ENCODE data around the gene ZNF362. TPM values are rescaled to one million over a fixed set of nuclear protein-coding genes. Genes with fewer than 3 reads are reported as not detected.
A peak's percentile ranks its signal among the peaks of the same experiment; 100 is the strongest.

The ZNF362 gene
- total RNA-seq, 2 donors from 2014 or later: 27.4 to 41.5 TPM

- no peak overlapping the region for H3K27ac Mint-ChIP-seq
- no peak overlapping the region for H3K27ac ChIP-seq (ENCODE audit: low read depth, low read length)
- peaks cover 66% of the 10 kb centered on the region for H3K36me3 ChIP-seq (ENCODE audit: control insufficient read depth, insufficient read depth, low read length)
- no peak for TF ChIP-seq CTCF (conservative IDR thresholded peaks at IDR 0.05)
- H3K36me3 Mint-ChIP-seq (ENCODE audit: low read depth): peaks cover 69% of the 10 kb centered on the region
- no peak for DNase-seq
- H3K4me3 ChIP-seq (ENCODE audit: low read length): no peak overlapping the region
- H3K9me3 Mint-ChIP-seq: no peaks in the 10 kb centered on the region
- 83 to 99% methylated on average over 5 of the region's 5 CpGs for WGBS, 2 experiments (ENCODE audit: insufficient coverage in 1 of 2, insufficient read length in 1 of 2)
- H3K27me3 Mint-ChIP-seq (ENCODE audit: insufficient read depth): peaks cover 40% of the 10 kb centered on the region
- peaks cover 14% of the 10 kb centered on the region for H3K4me1 ChIP-seq (ENCODE audit: control insufficient read depth, insufficient read depth, low read length)
- H3K9me3 ChIP-seq (ENCODE audit: control insufficient read depth, low read length): no peaks in the 10 kb centered on the region
- peaks cover 24% of the 10 kb centered on the region for H3K4me1 Mint-ChIP-seq
- H3K4me3 Mint-ChIP-seq: no peak overlapping the region
- no peak overlapping the region for H3K9ac ChIP-seq (ENCODE audit: extremely low read depth, low read length, poor library complexity, severe bottlenecking)
- no peaks in the 10 kb centered on the region for H3K27me3 ChIP-seq (ENCODE audit: control insufficient read depth, insufficient read depth, low read length, poor library complexity, severe bottlenecking)
These were observed 76.6 kb downstream of the ZNF362 start for GRCh38 chr1:33332881-33333280.

GRCh38 chr1:33334081-33334552 is 77.8 kb downstream of the ZNF362 start:
- no peaks in the 10 kb centered on the region for H3K9me3 ChIP-seq (ENCODE audit: control insufficient read depth, low read length)
- 84 to 92% methylated on average over 13 to 17 of the region's 17 CpGs for WGBS, 2 experiments (ENCODE audit: insufficient coverage in 1 of 2, insufficient read length in 1 of 2)
- Mint-ChIP-seq H3K9me3 (no peaks in the 10 kb centered on the region), H3K36me3 (ENCODE audit: low read depth) (peaks cover 58% of the 10 kb centered on the region), H3K4me3 (no peak overlapping the region), H3K4me1 (peaks cover 34% of the 10 kb centered on the region), H3K27ac (no peak overlapping the region), H3K27me3 (ENCODE audit: insufficient read depth) (peaks cover 40% of the 10 kb centered on the region)
- no peaks in the 10 kb centered on the region for H3K27me3 ChIP-seq (ENCODE audit: control insufficient read depth, insufficient read depth, low read length, poor library complexity, severe bottlenecking)
- no peak for TF ChIP-seq CTCF (conservative IDR thresholded peaks at IDR 0.05)
- DNase-seq: no peak
- peaks cover 22% of the 10 kb centered on the region for H3K4me1 ChIP-seq (ENCODE audit: control insufficient read depth, insufficient read depth, low read length)
- H3K9ac ChIP-seq (ENCODE audit: extremely low read depth, low read length, poor library complexity, severe bottlenecking): no peak overlapping the region
- H3K36me3 ChIP-seq (ENCODE audit: control insufficient read depth, insufficient read depth, low read length): peaks cover 55% of the 10 kb centered on the region
- no peak overlapping the region for H3K27ac ChIP-seq (ENCODE audit: low read depth, low read length)
- no peak overlapping the region for H3K4me3 ChIP-seq (ENCODE audit: low read length)

- Mint-ChIP-seq H3K9me3 (no peaks in the 10 kb centered on the region), H3K27ac (no peak overlapping the region), H3K36me3 (ENCODE audit: low read depth) (peaks cover 49% of the 10 kb centered on the region), H3K4me1 (peaks cover 42% of the 10 kb centered on the region), H3K27me3 (ENCODE audit: insufficient read depth) (peaks cover 42% of the 10 kb centered on the region), H3K4me3 (no peak overlapping the region)
- Histone ChIP-seq H3K36me3 (ENCODE audit: control insufficient read depth, insufficient read depth, low read length) (peaks cover 46% of the 10 kb centered on the region), H3K27ac (ENCODE audit: low read depth, low read length) (no peak overlapping the region), H3K4me3 (ENCODE audit: low read length) (peak overlapping the region; percentile 21), H3K9ac (ENCODE audit: extremely low read depth, low read length, poor library complexity, severe bottlenecking) (no peak overlapping the region), H3K9me3 (ENCODE audit: control insufficient read depth, low read length) (no peaks in the 10 kb centered on the region), H3K27me3 (ENCODE audit: control insufficient read depth, insufficient read depth, low read length, poor library complexity, severe bottlenecking) (no peaks in the 10 kb centered on the region), H3K4me1 (ENCODE audit: control insufficient read depth, insufficient read depth, low read length) (peaks cover 31% of the 10 kb centered on the region)
- no peak for TF ChIP-seq CTCF (conservative IDR thresholded peaks at IDR 0.05)
- 74 to 94% methylated on average over 3 to 4 of the region's 4 CpGs for WGBS, 2 experiments (ENCODE audit: insufficient coverage in 1 of 2, insufficient read length in 1 of 2)
- DNase-seq: no peak
These were observed 78.7 kb downstream of the ZNF362 start for GRCh38 chr1:33335020-33335419.
